ENCODE data around the gene MTX3. TPM values are rescaled to one million over a fixed set of nuclear protein-coding genes. Genes with fewer than 3 reads are reported as not detected.

Gene MTX3
- total RNA-seq, 2 donors from 2014 or later, result 8.3 to 9.4 TPM

DNA sequence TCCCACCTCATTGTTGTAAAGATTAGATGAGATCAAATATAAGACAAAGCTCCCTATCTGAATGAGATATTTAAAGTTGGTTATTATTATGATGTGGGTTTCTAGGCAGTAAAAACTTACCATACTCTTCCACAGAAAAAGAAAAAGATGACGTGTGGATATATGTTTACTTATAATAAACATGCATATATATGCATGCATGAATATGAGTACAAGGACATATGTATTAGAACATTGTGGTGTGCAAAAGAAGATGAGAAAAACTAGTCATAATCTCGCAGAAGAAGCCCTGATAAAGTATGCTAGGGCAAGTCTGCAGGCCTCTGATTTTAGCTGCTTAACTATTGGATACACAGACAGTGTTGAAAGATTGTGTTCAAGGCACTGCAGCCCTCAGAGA is 34.0 kb upstream of the MTX3 start:
- Histone ChIP-seq H3K27ac (no peak overlapping the region), H3K9me3 (no peaks in the 10 kb centered on the region), H3K36me3 (no peaks in the 10 kb centered on the region), H3K4me3 (no peak overlapping the region), H3K27me3 (no peaks in the 10 kb centered on the region), H3K4me1 (no peaks in the 10 kb centered on the region), H3K9ac (ENCODE audit: low read depth in 2 of 2, low read length in 2 of 2) (no peak overlapping the region)
- intact Hi-C loops (cut with DNase I), result no loop called here
- TF ChIP-seq, protein P1, sequence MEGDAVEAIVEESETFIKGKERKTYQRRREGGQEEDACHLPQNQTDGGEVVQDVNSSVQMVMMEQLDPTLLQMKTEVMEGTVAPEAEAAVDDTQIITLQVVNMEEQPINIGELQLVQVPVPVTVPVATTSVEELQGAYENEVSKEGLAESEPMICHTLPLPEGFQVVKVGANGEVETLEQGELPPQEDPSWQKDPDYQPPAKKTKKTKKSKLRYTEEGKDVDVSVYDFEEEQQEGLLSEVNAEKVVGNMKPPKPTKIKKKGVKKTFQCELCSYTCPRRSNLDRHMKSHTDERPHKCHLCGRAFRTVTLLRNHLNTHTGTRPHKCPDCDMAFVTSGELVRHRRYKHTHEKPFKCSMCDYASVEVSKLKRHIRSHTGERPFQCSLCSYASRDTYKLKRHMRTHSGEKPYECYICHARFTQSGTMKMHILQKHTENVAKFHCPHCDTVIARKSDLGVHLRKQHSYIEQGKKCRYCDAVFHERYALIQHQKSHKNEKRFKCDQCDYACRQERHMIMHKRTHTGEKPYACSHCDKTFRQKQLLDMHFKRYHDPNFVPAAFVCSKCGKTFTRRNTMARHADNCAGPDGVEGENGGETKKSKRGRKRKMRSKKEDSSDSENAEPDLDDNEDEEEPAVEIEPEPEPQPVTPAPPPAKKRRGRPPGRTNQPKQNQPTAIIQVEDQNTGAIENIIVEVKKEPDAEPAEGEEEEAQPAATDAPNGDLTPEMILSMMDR (IDR thresholded peaks at IDR 0.05), result no peak
- DNase-seq, result no peak

DNA sequence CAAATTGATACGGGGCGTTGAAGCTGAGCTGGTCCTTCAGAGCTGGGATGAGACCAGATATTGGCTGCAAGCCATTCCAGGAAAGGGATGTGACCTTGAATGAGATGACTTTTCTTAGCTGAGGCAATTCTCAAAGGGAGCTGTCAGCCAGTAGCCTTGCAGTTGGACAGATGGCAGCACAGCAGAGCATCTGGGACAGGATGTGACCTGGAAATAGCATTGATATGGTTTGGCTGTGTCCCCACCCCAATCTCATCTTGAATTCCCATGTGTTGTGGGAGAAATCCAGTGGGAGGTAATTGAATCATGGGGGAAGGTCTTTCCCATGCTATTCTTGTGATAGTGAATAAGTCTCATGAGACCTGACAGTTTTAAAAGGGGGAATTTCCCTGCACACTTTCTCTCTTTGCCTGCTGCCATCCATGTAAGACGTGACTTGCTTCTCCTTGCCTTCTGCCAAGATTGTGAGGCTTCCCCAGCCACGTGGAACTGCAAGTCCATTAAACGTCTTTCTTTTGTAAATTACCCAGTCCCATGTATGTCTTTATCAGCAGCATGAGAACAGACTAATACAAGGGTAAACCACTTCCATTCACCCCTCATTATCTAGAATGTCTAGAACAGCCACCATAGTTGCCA is 19.8 kb upstream of the MTX3 start:
- Histone ChIP-seq H3K36me3 (no peaks in the 10 kb centered on the region), H3K4me3 (no peak overlapping the region), H3K4me1 (no peaks in the 10 kb centered on the region), H3K9me3 (no peaks in the 10 kb centered on the region), H3K9ac (ENCODE audit: low read depth in 2 of 2, low read length in 2 of 2) (no peak overlapping the region), H3K27me3 (no peaks in the 10 kb centered on the region), H3K27ac (no peak overlapping the region)
- intact Hi-C loops (cut with DNase I), result no loop called here
- TF ChIP-seq, protein P1 (IDR thresholded peaks at IDR 0.05), result no peak
- no peak for DNase-seq

DNA sequence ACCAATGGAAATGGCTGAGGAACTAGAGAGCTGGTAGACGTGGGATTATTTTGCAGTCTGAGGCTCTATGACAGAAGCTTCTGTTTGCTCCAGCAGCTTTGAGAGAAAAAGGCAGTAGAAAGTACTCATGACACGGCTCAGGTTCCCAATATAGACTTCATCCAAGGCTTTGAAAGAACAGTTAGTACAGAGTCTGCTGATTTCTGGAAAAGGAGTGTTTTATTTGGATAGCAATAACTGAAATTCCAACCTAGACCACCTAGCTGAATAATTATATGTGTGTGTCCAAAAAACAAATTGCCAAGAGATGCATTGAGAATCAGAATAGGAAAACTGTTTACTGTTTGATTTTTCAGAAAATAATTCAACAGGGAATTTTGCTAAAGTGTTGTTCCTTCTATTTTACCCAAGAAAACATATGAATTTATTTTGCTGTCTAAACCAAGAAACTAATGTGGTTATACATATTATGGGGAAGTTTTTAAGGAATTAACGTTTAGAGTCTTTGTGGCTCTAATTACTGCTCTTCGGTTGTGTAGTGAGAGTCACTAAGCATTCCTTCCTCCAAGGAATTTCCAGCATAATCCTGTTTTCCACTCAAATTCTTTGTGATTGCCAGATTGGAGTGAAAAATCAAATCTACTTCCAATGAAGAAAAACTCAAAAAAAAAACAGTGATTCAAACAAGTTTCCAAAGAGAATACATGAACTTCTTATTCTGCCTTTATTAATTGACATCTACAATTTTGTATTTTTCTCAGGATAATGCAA is 18.1 kb upstream of the MTX3 start:
- H3K27ac ChIP-seq, result no peak overlapping the region
- no peak for DNase-seq
- intact Hi-C loops (cut with DNase I), result no loop called here

DNA sequence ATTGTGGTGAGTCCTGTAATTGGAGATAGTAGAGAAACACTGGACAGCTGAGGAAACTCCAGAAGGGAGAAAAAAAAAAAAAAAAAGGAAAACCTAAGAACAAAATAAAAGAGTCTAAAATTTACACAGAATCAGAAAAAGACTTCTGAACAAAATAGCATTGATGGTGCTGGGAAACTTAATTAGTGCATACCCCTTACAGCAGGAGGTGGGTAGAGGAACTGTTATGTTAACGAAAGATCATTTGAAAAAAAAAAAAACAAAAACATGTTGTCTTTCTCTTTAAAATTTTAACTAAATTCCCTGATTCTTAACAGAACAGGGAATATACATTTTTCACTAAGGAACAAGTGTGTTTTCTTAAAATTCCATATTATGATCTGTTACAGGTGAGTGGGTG is 11.6 kb upstream of the MTX3 start:
- H3K27ac ChIP-seq, result no peak overlapping the region
- H3K4me3 ChIP-seq, result no peak overlapping the region
- H3K9ac ChIP-seq (ENCODE audit: low read depth in 2 of 2, low read length in 2 of 2), result no peak overlapping the region
- DNase-seq, result no peak
- H3K27me3 ChIP-seq, result no peaks in the 10 kb centered on the region
- H3K36me3 ChIP-seq, result no peaks in the 10 kb centered on the region
- H3K4me1 ChIP-seq, result no peaks in the 10 kb centered on the region
- TF ChIP-seq, protein P1 (IDR thresholded peaks at IDR 0.05), result no peak
- intact Hi-C loops (cut with DNase I), result no loop called here
- no peaks in the 10 kb centered on the region for H3K9me3 ChIP-seq

More for the DNA sequence above, 18.1 kb upstream of the MTX3 start:
- Histone ChIP-seq H3K4me1 (no peaks in the 10 kb centered on the region), H3K9me3 (no peaks in the 10 kb centered on the region), H3K9ac (ENCODE audit: low read depth in 2 of 2, low read length in 2 of 2) (no peak overlapping the region), H3K27me3 (no peaks in the 10 kb centered on the region), H3K36me3 (no peaks in the 10 kb centered on the region), H3K4me3 (no peak overlapping the region)
- TF ChIP-seq, protein P1 (IDR thresholded peaks at IDR 0.05), result no peak

DNA sequence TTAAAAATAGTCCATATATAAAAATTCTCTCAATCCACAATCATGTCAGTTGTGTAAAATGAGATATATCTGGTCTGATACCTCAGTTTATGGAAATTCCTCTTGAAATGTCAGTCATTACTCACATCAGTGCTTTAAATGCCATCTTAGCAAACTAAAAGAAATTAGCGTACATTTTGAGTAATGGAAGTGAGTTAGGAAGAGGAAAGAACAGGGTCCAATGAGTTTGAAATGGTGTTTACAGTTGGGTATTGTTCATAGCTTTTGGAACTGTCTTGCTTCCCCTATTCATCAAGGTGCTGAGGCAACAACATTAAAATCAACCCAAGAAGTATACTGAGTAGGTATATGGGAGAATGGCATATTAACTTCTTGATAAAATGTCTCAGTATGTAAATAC is 8.7 kb upstream of the MTX3 start:
- Histone ChIP-seq H3K4me1 (no peaks in the 10 kb centered on the region), H3K9me3 (no peaks in the 10 kb centered on the region), H3K9ac (ENCODE audit: low read depth in 2 of 2, low read length in 2 of 2) (no peak overlapping the region), H3K4me3 (no peak overlapping the region), H3K36me3 (no peaks in the 10 kb centered on the region), H3K27ac (no peak overlapping the region), H3K27me3 (no peaks in the 10 kb centered on the region)
- no peak for DNase-seq
- intact Hi-C loops (cut with DNase I), result no loop called here
- TF ChIP-seq, protein P1 (IDR thresholded peaks at IDR 0.05), result no peak

All from colonic mucosa (tissue), 4 donors.